Measurements from ENCODE around the gene ZNF777.

DNA sequence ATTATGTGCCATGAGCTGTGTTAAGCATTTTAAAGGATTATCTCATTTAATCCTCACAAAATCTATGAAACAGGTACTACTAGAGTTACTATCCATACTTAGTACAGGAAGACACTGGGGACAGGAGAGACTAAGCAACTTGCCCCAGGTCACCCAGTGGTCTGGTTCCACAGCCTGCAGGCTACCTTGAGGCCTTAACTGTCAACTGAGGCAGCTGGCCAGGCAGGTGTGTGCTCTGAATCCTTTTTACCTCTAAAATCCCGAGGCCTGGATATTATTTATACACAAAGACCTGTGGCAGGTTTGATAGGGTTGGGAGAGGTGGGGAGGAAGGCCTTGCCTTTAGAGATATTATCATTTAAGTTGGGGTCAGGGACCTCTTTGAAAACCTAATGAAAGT, 3.1 kb downstream of the ZNF777 start:
- TF ChIP-seq, protein P1, sequence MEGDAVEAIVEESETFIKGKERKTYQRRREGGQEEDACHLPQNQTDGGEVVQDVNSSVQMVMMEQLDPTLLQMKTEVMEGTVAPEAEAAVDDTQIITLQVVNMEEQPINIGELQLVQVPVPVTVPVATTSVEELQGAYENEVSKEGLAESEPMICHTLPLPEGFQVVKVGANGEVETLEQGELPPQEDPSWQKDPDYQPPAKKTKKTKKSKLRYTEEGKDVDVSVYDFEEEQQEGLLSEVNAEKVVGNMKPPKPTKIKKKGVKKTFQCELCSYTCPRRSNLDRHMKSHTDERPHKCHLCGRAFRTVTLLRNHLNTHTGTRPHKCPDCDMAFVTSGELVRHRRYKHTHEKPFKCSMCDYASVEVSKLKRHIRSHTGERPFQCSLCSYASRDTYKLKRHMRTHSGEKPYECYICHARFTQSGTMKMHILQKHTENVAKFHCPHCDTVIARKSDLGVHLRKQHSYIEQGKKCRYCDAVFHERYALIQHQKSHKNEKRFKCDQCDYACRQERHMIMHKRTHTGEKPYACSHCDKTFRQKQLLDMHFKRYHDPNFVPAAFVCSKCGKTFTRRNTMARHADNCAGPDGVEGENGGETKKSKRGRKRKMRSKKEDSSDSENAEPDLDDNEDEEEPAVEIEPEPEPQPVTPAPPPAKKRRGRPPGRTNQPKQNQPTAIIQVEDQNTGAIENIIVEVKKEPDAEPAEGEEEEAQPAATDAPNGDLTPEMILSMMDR (conservative IDR thresholded peaks at IDR 0.05 in 1 of 2, IDR thresholded peaks at IDR 0.05 in 1 of 2; ENCODE audit: extremely low read depth in 1 of 2, insufficient read depth in 1 of 2, low read depth in 1 of 2, low read length in 2 of 2): no peak
- no peak for TF ChIP-seq EZH2 (IDR thresholded peaks at IDR 0.05; ENCODE audit: borderline replicate concordance, low read length)
